A673 (cell line): ENCODE results near the gene RELL1.

ENCODE experiments used
- EZH2 ChIP-seq: fragments of 200-600 bp; sonication (generic); IDR thresholded peaks from 2 replicates; pipeline ENCODE4 v1.6.1; 2017; ENCODE audit warnings: borderline replicate concordance, low read depth, mild to moderate bottlenecking, mixed read lengths, antibody characterized with exemption, low read length; ENCODE audit not compliant: poor library complexity, severe bottlenecking
- TF ChIP-seq, protein P1 (sequence below): fragments of 300-800, 200-600 bp; sonication (generic); conservative IDR thresholded peaks from 2 replicates; pipeline ENCODE4 v1.5.1; 2017; ENCODE audit warnings: low read depth, mild to moderate bottlenecking, antibody characterized with exemption, low read length, moderate library complexity, mixed read lengths

DNA sequence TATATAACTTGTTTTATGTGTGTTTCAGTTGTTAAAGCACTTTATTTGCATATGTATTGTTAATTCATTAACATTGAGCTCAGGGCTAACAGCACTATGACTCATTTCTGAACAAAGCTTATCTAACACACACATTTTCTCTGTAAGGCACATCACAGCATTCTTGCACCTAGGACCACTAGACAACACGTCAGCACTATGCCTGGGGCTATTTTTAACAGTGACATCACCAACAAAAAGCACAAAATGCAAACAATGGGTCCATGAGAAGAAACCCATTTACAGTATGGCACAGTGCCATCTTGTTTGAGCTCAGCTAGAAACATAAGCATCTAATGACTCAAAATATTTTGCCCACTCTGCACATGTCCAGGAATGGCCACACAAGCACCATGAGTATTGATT, 124.4 kb downstream of the RELL1 start:
- TF ChIP-seq EZH2 = no peak
- TF ChIP-seq, protein P1, sequence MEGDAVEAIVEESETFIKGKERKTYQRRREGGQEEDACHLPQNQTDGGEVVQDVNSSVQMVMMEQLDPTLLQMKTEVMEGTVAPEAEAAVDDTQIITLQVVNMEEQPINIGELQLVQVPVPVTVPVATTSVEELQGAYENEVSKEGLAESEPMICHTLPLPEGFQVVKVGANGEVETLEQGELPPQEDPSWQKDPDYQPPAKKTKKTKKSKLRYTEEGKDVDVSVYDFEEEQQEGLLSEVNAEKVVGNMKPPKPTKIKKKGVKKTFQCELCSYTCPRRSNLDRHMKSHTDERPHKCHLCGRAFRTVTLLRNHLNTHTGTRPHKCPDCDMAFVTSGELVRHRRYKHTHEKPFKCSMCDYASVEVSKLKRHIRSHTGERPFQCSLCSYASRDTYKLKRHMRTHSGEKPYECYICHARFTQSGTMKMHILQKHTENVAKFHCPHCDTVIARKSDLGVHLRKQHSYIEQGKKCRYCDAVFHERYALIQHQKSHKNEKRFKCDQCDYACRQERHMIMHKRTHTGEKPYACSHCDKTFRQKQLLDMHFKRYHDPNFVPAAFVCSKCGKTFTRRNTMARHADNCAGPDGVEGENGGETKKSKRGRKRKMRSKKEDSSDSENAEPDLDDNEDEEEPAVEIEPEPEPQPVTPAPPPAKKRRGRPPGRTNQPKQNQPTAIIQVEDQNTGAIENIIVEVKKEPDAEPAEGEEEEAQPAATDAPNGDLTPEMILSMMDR = no peak
